ENCODE results near the gene BABAM2. TPM values are rescaled to one million over a fixed set of nuclear protein-coding genes. Genes with fewer than 3 reads are reported as not detected.
A peak's percentile ranks its signal among the peaks of the same experiment; 100 is the strongest.

Gene BABAM2
- total RNA-seq, 4 donors from 2014 or later: 35.0 to 70.5 (median 51.5) TPM

DNA sequence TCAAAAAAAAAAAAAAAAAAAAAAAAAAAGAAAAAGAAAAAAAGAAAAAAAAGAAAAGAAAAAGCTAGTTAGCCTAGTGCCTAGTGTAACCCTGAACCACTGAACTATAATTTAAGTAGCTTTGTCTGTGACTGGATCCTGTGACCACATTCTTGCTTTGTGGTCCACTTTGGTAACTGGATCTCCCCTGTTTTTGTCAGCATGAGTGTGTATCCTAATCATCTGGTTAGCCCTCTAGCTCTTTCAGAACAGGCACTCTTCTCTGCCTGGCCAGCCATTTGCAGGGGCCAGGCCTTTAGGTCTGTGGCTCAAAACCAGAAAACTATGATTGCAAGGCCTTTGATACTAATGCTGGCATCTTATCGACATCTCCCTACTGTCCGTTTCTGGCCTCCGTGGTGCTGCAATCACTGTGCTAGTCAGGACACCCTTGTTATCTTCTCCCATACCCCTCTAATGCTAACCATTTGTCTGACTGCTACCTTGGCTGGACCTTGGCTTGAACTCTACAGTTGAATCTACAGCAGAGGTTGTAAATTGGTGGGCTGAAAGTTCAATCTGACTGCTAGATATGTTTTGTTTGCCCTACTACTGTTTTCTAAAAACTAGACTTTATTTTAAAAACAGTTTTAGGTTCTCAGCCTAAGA is 40.8 kb upstream of the BABAM2 start:
- no peak for TF ChIP-seq POLR2A (IDR thresholded peaks at IDR 0.05)
- TF ChIP-seq, protein P1, sequence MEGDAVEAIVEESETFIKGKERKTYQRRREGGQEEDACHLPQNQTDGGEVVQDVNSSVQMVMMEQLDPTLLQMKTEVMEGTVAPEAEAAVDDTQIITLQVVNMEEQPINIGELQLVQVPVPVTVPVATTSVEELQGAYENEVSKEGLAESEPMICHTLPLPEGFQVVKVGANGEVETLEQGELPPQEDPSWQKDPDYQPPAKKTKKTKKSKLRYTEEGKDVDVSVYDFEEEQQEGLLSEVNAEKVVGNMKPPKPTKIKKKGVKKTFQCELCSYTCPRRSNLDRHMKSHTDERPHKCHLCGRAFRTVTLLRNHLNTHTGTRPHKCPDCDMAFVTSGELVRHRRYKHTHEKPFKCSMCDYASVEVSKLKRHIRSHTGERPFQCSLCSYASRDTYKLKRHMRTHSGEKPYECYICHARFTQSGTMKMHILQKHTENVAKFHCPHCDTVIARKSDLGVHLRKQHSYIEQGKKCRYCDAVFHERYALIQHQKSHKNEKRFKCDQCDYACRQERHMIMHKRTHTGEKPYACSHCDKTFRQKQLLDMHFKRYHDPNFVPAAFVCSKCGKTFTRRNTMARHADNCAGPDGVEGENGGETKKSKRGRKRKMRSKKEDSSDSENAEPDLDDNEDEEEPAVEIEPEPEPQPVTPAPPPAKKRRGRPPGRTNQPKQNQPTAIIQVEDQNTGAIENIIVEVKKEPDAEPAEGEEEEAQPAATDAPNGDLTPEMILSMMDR (IDR thresholded peaks at IDR 0.05): no peak
- Histone ChIP-seq H3K27ac (no peak overlapping the region), H3K4me1 (no peaks in the 10 kb centered on the region), H3K36me3 (peaks cover 0 to 4% (median 0%) of the 10 kb centered on the region in 3 donors), H3K4me3 (no peak overlapping the region), H3K27me3 (no peaks in the 10 kb centered on the region), H3K9me3 (no peaks in the 10 kb centered on the region)
- no peak for DNase-seq

- H3K4me1 ChIP-seq: no peaks in the 10 kb centered on the region
- H3K27ac ChIP-seq: no peak overlapping the region
- H3K27me3 ChIP-seq: no peaks in the 10 kb centered on the region
- TF ChIP-seq POLR2A (IDR thresholded peaks at IDR 0.05): no peak
- TF ChIP-seq, protein P1 (IDR thresholded peaks at IDR 0.05): no peak
- H3K36me3 ChIP-seq: no peaks in the 10 kb centered on the region
- no peak for DNase-seq
- no peaks in the 10 kb centered on the region for H3K9me3 ChIP-seq
- no peak overlapping the region for H3K4me3 ChIP-seq
These were observed 37.8 kb upstream of the BABAM2 start for GRCh38 chr2:27852691-27853090.

DNA sequence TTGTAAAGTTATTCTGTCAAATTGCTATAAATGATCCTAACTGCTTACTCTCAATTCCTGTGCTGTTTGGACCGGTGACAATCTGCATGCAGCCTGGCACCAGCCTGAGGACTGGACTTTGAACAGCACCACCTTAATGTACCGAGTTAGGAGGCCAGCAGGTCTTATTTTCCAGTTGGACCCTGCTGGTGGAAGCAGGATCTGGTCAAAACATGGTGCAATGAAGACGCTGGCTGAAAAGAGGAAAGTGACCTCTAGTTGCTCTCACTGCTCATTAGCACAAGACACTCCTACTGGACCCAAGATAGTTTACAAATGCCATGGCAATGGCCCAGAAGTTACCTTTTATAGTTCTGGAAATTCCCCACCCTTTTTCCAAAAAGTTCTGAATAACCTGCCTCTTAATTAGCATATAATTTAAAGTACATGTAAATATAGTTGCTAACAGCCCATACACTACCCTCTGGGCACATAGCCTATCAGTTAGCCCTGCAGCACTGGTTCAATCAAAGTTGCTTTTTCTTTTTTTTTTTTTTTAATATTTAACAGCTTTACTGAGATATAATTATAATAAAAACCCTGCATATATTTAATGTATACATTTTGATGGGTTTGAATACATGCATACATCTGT is 36.2 kb upstream of the BABAM2 start:
- Histone ChIP-seq H3K4me3 (no peak overlapping the region), H3K27ac (peak overlapping the region in 1 of 4 donors; percentile 4), H3K4me1 (no peaks in the 10 kb centered on the region), H3K9me3 (no peaks in the 10 kb centered on the region), H3K27me3 (no peaks in the 10 kb centered on the region), H3K36me3 (no peaks in the 10 kb centered on the region)
- TF ChIP-seq POLR2A (IDR thresholded peaks at IDR 0.05): no peak
- TF ChIP-seq, protein P1 (IDR thresholded peaks at IDR 0.05): peak in 3 of 6 experiments; percentile 49 to 54 (median 50)
- peak in 2 of 3 donors; percentile 61 to 67 for DNase-seq

GRCh38 chr2:27855476-27855875 is 35.1 kb upstream of the BABAM2 start:
- TF ChIP-seq POLR2A (IDR thresholded peaks at IDR 0.05): no peak
- TF ChIP-seq, protein P1 (IDR thresholded peaks at IDR 0.05): no peak
- no peak overlapping the region for H3K27ac ChIP-seq
- no peak overlapping the region for H3K4me3 ChIP-seq
- H3K36me3 ChIP-seq: no peaks in the 10 kb centered on the region
- no peaks in the 10 kb centered on the region for H3K4me1 ChIP-seq
- H3K27me3 ChIP-seq: no peaks in the 10 kb centered on the region
- H3K9me3 ChIP-seq: no peaks in the 10 kb centered on the region
- no peak for DNase-seq

DNA sequence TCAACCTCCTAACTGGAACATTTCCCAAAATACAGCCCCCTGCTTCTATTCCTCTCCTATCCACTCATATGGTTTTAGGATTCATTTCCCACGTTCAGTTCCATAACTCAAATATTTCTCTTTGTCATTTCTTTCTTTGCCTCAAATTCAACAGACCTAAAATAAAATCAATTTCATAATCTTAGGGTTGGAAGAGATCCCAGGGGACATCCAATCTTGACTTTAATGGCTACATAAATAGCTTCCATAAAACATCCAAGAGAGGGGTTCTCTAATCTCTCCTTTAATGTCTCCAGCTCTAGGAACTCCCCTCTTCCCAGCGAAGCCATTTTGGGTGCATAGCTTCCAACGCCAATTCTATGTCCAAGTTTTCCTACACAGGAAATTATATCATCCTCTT is 34.1 kb upstream of the BABAM2 start:
- Histone ChIP-seq H3K4me3 (no peak overlapping the region), H3K27ac (no peak overlapping the region), H3K27me3 (no peaks in the 10 kb centered on the region), H3K36me3 (no peaks in the 10 kb centered on the region), H3K9me3 (no peaks in the 10 kb centered on the region), H3K4me1 (no peaks in the 10 kb centered on the region)
- no peak for TF ChIP-seq POLR2A (IDR thresholded peaks at IDR 0.05)
- TF ChIP-seq, protein P1 (IDR thresholded peaks at IDR 0.05): no peak
- DNase-seq: no peak

Measured in Peyer's patch (tissue), 4 donors.